ENCODE measurements around the gene NID1. TPM values are rescaled to one million over a fixed set of nuclear protein-coding genes. Genes with fewer than 3 reads are reported as not detected.

Gene NID1, protein sequence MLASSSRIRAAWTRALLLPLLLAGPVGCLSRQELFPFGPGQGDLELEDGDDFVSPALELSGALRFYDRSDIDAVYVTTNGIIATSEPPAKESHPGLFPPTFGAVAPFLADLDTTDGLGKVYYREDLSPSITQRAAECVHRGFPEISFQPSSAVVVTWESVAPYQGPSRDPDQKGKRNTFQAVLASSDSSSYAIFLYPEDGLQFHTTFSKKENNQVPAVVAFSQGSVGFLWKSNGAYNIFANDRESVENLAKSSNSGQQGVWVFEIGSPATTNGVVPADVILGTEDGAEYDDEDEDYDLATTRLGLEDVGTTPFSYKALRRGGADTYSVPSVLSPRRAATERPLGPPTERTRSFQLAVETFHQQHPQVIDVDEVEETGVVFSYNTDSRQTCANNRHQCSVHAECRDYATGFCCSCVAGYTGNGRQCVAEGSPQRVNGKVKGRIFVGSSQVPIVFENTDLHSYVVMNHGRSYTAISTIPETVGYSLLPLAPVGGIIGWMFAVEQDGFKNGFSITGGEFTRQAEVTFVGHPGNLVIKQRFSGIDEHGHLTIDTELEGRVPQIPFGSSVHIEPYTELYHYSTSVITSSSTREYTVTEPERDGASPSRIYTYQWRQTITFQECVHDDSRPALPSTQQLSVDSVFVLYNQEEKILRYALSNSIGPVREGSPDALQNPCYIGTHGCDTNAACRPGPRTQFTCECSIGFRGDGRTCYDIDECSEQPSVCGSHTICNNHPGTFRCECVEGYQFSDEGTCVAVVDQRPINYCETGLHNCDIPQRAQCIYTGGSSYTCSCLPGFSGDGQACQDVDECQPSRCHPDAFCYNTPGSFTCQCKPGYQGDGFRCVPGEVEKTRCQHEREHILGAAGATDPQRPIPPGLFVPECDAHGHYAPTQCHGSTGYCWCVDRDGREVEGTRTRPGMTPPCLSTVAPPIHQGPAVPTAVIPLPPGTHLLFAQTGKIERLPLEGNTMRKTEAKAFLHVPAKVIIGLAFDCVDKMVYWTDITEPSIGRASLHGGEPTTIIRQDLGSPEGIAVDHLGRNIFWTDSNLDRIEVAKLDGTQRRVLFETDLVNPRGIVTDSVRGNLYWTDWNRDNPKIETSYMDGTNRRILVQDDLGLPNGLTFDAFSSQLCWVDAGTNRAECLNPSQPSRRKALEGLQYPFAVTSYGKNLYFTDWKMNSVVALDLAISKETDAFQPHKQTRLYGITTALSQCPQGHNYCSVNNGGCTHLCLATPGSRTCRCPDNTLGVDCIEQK
- polyA plus RNA-seq (2013), result 19.5 and 21.5 TPM in 2 replicates

- Histone ChIP-seq H3K9ac (ENCODE audit: low read length) (no peak within 1 kb of the TSS), H3K18ac (ENCODE audit: low read length) (peak within 1 kb of the TSS; percentile 15), H3K79me1 (ENCODE audit: low read length) (peaks cover 4% of the 10 kb centered on the region), H2BK12ac (ENCODE audit: low read length) (peak within 1 kb of the TSS; percentile 27), H3K4ac (ENCODE audit: low read depth, low read length) (no peak within 1 kb of the TSS), H2BK120ac (ENCODE audit: insufficient read depth, low read length, poor library complexity) (no peak within 1 kb of the TSS), H4K8ac (ENCODE audit: low read depth, low read length) (peak within 1 kb of the TSS; percentile 48), H3K9me3 (ENCODE audit: insufficient read depth, low read depth, low read length) (no peaks in the 10 kb centered on the region), H4K91ac (ENCODE audit: low read depth, low read length) (peak within 1 kb of the TSS; percentile 10), H3K36me3 (ENCODE audit: control insufficient read depth in 1 of 2, insufficient read depth in 2 of 2, low read length in 2 of 2) (no peaks in the 10 kb centered on the region), H4K12ac (ENCODE audit: low read depth, low read length) (no peak within 1 kb of the TSS), H2AK5ac (ENCODE audit: low read length) (no peak within 1 kb of the TSS), H3K27ac (ENCODE audit: low read depth, low read length) (no peak within 1 kb of the TSS), H2AFZ (ENCODE audit: insufficient read depth, low read length, poor library complexity) (peak within 1 kb of the TSS; percentile 26), H3K14ac (ENCODE audit: low read length) (no peak within 1 kb of the TSS), H3K79me2 (ENCODE audit: control insufficient read depth, insufficient read depth, low read length, poor library complexity) (no peaks in the 10 kb centered on the region), H3K23ac (ENCODE audit: low read length) (no peak within 1 kb of the TSS), H3K4me1 (ENCODE audit: control insufficient read depth in 1 of 2, insufficient read depth in 2 of 2, low read length in 2 of 2) (peaks cover 3 to 14% of the 10 kb centered on the region in 2 experiments), H3K4me3 (ENCODE audit: low read depth, low read length) (peak within 1 kb of the TSS; percentile 75), H3K27me3 (ENCODE audit: insufficient read depth, low read length) (peaks cover 23% of the 10 kb centered on the region), H2BK5ac (ENCODE audit: low read depth, low read length, poor library complexity) (no peak within 1 kb of the TSS), H3K4me2 (ENCODE audit: low read length) (peak within 1 kb of the TSS; percentile 97)
- no CpG with 5 or more reads among the region's 100 CpGs for WGBS (ENCODE audit: extremely low coverage, insufficient coverage, insufficient read length)
- DNase-seq, result peak; percentile 43 to 62
Observed at GRCh38 chr1:236064674-236065508, at the start of gene NID1. TSS of gene NID1 (minus strand) at chr1:236065090. CDS start at chr1:236065079, 11 bp downstream.

DNA sequence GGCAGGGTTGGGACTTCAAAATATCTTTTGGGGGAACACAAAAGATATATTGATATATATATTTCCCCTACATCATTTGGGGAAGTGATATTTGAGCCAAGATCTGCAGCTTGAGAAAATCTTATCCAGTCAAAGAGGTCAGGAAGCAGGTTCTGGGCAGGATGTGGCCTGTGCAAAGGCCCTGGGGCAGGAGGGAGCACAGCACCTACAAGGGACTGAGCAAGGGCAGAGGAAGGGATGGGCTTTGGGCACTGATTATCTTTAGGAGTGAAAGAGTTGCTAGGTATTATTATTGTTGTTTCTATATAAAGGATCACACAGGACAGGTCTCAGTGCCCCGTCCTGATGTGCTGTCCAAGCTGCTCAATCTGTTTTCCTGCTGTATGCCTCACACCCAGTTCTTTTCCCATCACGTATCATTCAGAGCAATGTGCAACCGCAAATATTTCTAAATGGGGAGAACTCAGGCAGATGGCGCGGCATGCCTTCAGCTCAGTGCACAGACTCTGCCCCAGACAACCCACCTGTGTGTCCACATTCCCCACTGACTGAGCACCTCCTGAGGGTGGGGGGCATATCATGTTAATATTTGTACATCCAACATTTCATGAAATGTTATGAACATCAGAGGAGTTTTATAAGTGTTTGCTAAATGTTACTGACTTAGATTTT is 49.3 kb upstream of the NID1 start:
- Histone ChIP-seq H3K27me3 (ENCODE audit: insufficient read depth, low read length) (no peaks in the 10 kb centered on the region), H3K9ac (ENCODE audit: low read length) (no peak overlapping the region), H3K79me2 (ENCODE audit: control insufficient read depth, insufficient read depth, low read length, poor library complexity) (no peaks in the 10 kb centered on the region), H3K18ac (ENCODE audit: low read length) (no peak overlapping the region), H2AK5ac (ENCODE audit: low read length) (no peak overlapping the region), H3K79me1 (ENCODE audit: low read length) (no peaks in the 10 kb centered on the region), H3K4ac (ENCODE audit: low read depth, low read length) (no peak overlapping the region), H3K23ac (ENCODE audit: low read length) (no peak overlapping the region), H2AFZ (ENCODE audit: insufficient read depth, low read length, poor library complexity) (no peak overlapping the region), H4K91ac (ENCODE audit: low read depth, low read length) (no peak overlapping the region), H2BK120ac (ENCODE audit: insufficient read depth, low read length, poor library complexity) (no peak overlapping the region), H3K4me2 (ENCODE audit: low read length) (no peak overlapping the region), H2BK5ac (ENCODE audit: low read depth, low read length, poor library complexity) (no peak overlapping the region), H3K36me3 (ENCODE audit: control insufficient read depth in 1 of 2, insufficient read depth in 2 of 2, low read length in 2 of 2) (no peaks in the 10 kb centered on the region), H2BK12ac (ENCODE audit: low read length) (no peak overlapping the region), H3K9me3 (ENCODE audit: insufficient read depth, low read depth, low read length) (peaks cover 2% of the 10 kb centered on the region), H3K27ac (ENCODE audit: low read depth, low read length) (no peak overlapping the region), H4K8ac (ENCODE audit: low read depth, low read length) (no peak overlapping the region), H3K14ac (ENCODE audit: low read length) (no peak overlapping the region), H4K12ac (ENCODE audit: low read depth, low read length) (no peak overlapping the region), H3K4me3 (ENCODE audit: low read depth, low read length) (no peak overlapping the region), H3K4me1 (ENCODE audit: control insufficient read depth in 1 of 2, insufficient read depth in 2 of 2, low read length in 2 of 2) (no peaks in the 10 kb centered on the region)
- no peak for DNase-seq
- no CpG with 5 or more reads among the region's 5 CpGs for WGBS (ENCODE audit: extremely low coverage, insufficient coverage, insufficient read length)

DNA sequence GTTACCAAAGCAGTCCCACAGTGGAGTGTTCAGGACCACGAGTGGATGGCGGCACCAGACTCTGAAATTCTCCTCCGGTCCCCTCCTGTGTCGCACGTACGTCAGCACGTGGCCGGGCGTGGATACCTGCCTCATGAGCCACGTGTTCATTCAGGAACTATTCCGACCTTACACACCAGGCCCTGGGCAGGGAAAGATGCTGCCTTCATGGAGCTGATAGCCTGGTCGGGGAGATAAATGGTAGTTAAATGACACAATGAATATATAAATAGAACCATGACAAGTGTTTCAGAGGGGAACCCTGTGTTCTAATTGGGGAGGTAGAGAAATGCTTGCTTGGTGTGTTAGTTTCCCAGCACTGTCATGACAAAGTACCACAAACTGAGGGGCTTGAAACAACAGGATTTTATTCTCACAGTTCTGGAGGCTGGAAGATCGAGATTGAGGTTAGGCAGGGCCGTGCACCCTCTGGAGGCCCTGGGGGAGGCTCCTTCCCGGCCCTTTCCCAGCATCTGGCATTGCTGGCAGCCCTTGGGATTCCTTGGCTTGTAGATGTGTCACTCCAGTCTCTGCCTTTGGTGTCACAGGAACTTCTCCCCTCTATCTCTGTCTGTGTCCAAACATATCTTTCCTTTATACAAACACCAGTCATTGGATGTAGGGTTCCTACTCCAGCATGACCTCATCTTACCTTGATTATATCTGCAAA is 48.6 kb upstream of the NID1 start:
- no peak overlapping the region for H3K4me2 ChIP-seq (ENCODE audit: low read length)
- no peak overlapping the region for H3K4me3 ChIP-seq (ENCODE audit: low read depth, low read length)
- peaks cover 2% of the 10 kb centered on the region for H3K9me3 ChIP-seq (ENCODE audit: insufficient read depth, low read depth, low read length)
- WGBS (ENCODE audit: extremely low coverage, insufficient coverage, insufficient read length), result no CpG with 5 or more reads among the region's 15 CpGs
- H3K18ac ChIP-seq (ENCODE audit: low read length), result no peak overlapping the region
- H2AFZ ChIP-seq (ENCODE audit: insufficient read depth, low read length, poor library complexity), result no peak overlapping the region
- no peak overlapping the region for H3K9ac ChIP-seq (ENCODE audit: low read length)
- H3K79me1 ChIP-seq (ENCODE audit: low read length), result no peaks in the 10 kb centered on the region
- no peak overlapping the region for H3K27ac ChIP-seq (ENCODE audit: low read depth, low read length)
- H3K14ac ChIP-seq (ENCODE audit: low read length), result no peak overlapping the region
- no peak overlapping the region for H2BK120ac ChIP-seq (ENCODE audit: insufficient read depth, low read length, poor library complexity)
- no peak overlapping the region for H4K8ac ChIP-seq (ENCODE audit: low read depth, low read length)
- no peak overlapping the region for H2BK12ac ChIP-seq (ENCODE audit: low read length)
- no peaks in the 10 kb centered on the region for H3K27me3 ChIP-seq (ENCODE audit: insufficient read depth, low read length)
- no peak overlapping the region for H3K23ac ChIP-seq (ENCODE audit: low read length)
- H3K36me3 ChIP-seq (ENCODE audit: control insufficient read depth in 1 of 2, insufficient read depth in 2 of 2, low read length in 2 of 2), result no peaks in the 10 kb centered on the region
- no peak for DNase-seq
- no peak overlapping the region for H4K12ac ChIP-seq (ENCODE audit: low read depth, low read length)
- H3K4ac ChIP-seq (ENCODE audit: low read depth, low read length), result no peak overlapping the region
- no peak overlapping the region for H2AK5ac ChIP-seq (ENCODE audit: low read length)
- no peaks in the 10 kb centered on the region for H3K79me2 ChIP-seq (ENCODE audit: control insufficient read depth, insufficient read depth, low read length, poor library complexity)
- H4K91ac ChIP-seq (ENCODE audit: low read depth, low read length), result no peak overlapping the region
- no peak overlapping the region for H2BK5ac ChIP-seq (ENCODE audit: low read depth, low read length, poor library complexity)
- no peaks in the 10 kb centered on the region for H3K4me1 ChIP-seq (ENCODE audit: control insufficient read depth in 1 of 2, insufficient read depth in 2 of 2, low read length in 2 of 2)

Data from trophoblast cell (in vitro differentiated cells and primary cell).